ENCODE results near the gene CNST. TPM values are rescaled to one million over a fixed set of nuclear protein-coding genes. Genes with fewer than 3 reads are reported as not detected.
A peak's percentile ranks its signal among the peaks of the same experiment; 100 is the strongest.

Gene CNST
- total RNA-seq, 1 experiment from 2014 or later = 19.8 TPM

GRCh38 chr1:246583448-246584185 is 17.4 kb downstream of the CNST start:
- TF ChIP-seq CTCF (conservative IDR thresholded peaks at IDR 0.05) = no peak
- H3K27me3 ChIP-seq (ENCODE audit: insufficient read depth, low read length) = no peaks in the 10 kb centered on the region
- WGBS (ENCODE audit: extremely low coverage, insufficient read length, low lambda C conversion rate) = no CpG with 5 or more reads among the region's 6 CpGs
- H4K8ac ChIP-seq (replicated peaks; ENCODE audit: insufficient read length, low read depth, low read length) = no peak overlapping the region
- Mint-ChIP-seq H3K27me3 (ENCODE audit: low read depth) (no peaks in the 10 kb centered on the region), H3K4me3 (no peak overlapping the region), H3K4me1 (peaks cover 2 to 3% of the 10 kb centered on the region in 2 experiments; a peak in 3 of 4 replicates), H3K27ac (peak overlapping the region in 1 of 3 experiments; percentile 29; a peak in 1 of 7 replicates), H3K36me3 (ENCODE audit: insufficient read depth in 1 of 3, low read depth in 3 of 3) (peaks cover 0 to 8% (median 2%) of the 10 kb centered on the region in 3 experiments; a peak in 4 of 7 replicates), H3K9me3 (no peaks in the 10 kb centered on the region)
- no peak overlapping the region for H3K4me2 ChIP-seq (ENCODE audit: insufficient read depth, insufficient read length, low read length)
- H2BK20ac ChIP-seq (ENCODE audit: low read depth, low read length, poor library complexity, severe bottlenecking) = no peak overlapping the region
- H3K9me3 ChIP-seq (ENCODE audit: control insufficient read depth, low read depth, low read length) = no peaks in the 10 kb centered on the region
- DNase-seq = no peak
- H3K18ac ChIP-seq (ENCODE audit: insufficient read length, low read depth, low read length) = no peak overlapping the region
- H3K4me1 ChIP-seq (ENCODE audit: insufficient read depth, low read length) = no peaks in the 10 kb centered on the region
- H2BK12ac ChIP-seq (ENCODE audit: insufficient read length, low read depth, low read length) = no peak overlapping the region
- no peak overlapping the region for H2BK120ac ChIP-seq (ENCODE audit: low read depth, low read length, poor library complexity, severe bottlenecking)
- no peak overlapping the region for H3K14ac ChIP-seq (ENCODE audit: insufficient read depth, low read length)
- no peak overlapping the region for H3K56ac ChIP-seq (ENCODE audit: insufficient read length, low read depth, low read length)
- H4K20me1 ChIP-seq (ENCODE audit: control insufficient read depth, insufficient read depth, insufficient read length) = no peaks in the 10 kb centered on the region
- peaks cover 2% of the 10 kb centered on the region for H3K79me1 ChIP-seq (ENCODE audit: insufficient read depth, low read depth, low read length, poor library complexity, severe bottlenecking)
- H3K27ac ChIP-seq (ENCODE audit: insufficient read length, low read depth, low read length) = no peak overlapping the region
- H2BK15ac ChIP-seq (ENCODE audit: low read depth, low read length) = no peak overlapping the region
- H4K5ac ChIP-seq (ENCODE audit: insufficient read length, low read depth, low read length) = no peak overlapping the region
- no peak overlapping the region for H3K9ac ChIP-seq (ENCODE audit: extremely low read depth, insufficient read length, low read length)
- H3T11ph ChIP-seq (ENCODE audit: low read length) = no peak overlapping the region
- H3K4ac ChIP-seq (ENCODE audit: low read depth, low read length) = no peak overlapping the region
- no peak overlapping the region for H2AK5ac ChIP-seq (ENCODE audit: insufficient read length, low read length)
- no peaks in the 10 kb centered on the region for H3K23me2 ChIP-seq (ENCODE audit: insufficient read length, low read depth, low read length, poor library complexity, severe bottlenecking)
- H2BK5ac ChIP-seq (ENCODE audit: insufficient read length, low read length) = no peak overlapping the region
- no peak overlapping the region for H2AFZ ChIP-seq (ENCODE audit: low read length)
- no peak overlapping the region for H3K23ac ChIP-seq (ENCODE audit: insufficient read length, low read depth, low read length)
- no peaks in the 10 kb centered on the region; the same call in 1 of the 2 replicates for H3K79me2 ChIP-seq (ENCODE audit: insufficient read depth, low read length)
- no peak overlapping the region for H4K91ac ChIP-seq (ENCODE audit: insufficient read length, low read depth, low read length)
